SK-N-SH (cell line): ENCODE results near the gene ZNF2. TPM values are rescaled to one million over a fixed set of nuclear protein-coding genes. Genes with fewer than 3 reads are reported as not detected.

Source experiments
- CTCF ChIA-PET: fragments of 300-600, 350-600 bp; formaldehyde crosslinking; extraction: SDS; loops from one replicate; lab custom pipeline; 2021; lab: Yijun Ruan, JAX
- POLR2A ChIA-PET: fragments of 350-600 bp; sonication (Branson Sonifier 250); formaldehyde crosslinking; extraction: SDS; loops from one replicate; lab custom pipeline; 2020; ENCODE audit warnings: antibody characterized with exemption, inconsistent platforms; lab: Yijun Ruan, JAX
- DNase-seq: peaks from one replicate; pipeline ENCODE4 v3.0.0; 2012
- H2AFZ ChIP-seq: fragments of 200-600 bp; sonication (generic); 2 replicates; pipeline ENCODE4 v1.8.1; 2016; ENCODE audit warnings: antibody characterized with exemption, mild to moderate bottlenecking, low read depth
- H3F3A ChIP-seq: fragments of 200-600 bp; sonication (generic); replicated peaks from 2 replicates; pipeline ENCODE3; 2016; ENCODE audit warnings: antibody characterized with exemption, mild to moderate bottlenecking; ENCODE audit not compliant: insufficient read depth
- H3K27ac ChIP-seq, 2 experiments: fragments of 200-500 bp in 1 of 2; fragments of 200-600 bp in 1 of 2; sonication (Bioruptor generic) in 1 of 2; sonication (generic), shearing (Covaris generic) in 1 of 2; 2 replicates each; pipeline versions ENCODE4 v1.5.1 to v1.6.1; 2014 to 2016; ENCODE audit warnings: low read depth in 2 of 2, inconsistent platforms in 1 of 2, low read length in 1 of 2, mild to moderate bottlenecking in 1 of 2, mixed read lengths in 1 of 2
- H3K27me3 ChIP-seq: fragments of 200-600 bp; sonication (generic), shearing (Covaris generic); 2 replicates; pipeline ENCODE4 v1.6.1; 2016; ENCODE audit warnings: mixed run types; ENCODE audit not compliant: insufficient read depth
- H3K36me3 ChIP-seq, 2 experiments: fragments of 200-500 bp in 1 of 2; fragments of 200-600 bp in 1 of 2; sonication (Bioruptor generic) in 1 of 2; sonication (generic) in 1 of 2; replicated peaks in 1 of 2; 2 replicates each; pipeline versions ENCODE3 to v1.5.1; 2014 to 2016; ENCODE audit warnings: low read length in 1 of 2, mild to moderate bottlenecking in 1 of 2; ENCODE audit not compliant: insufficient read depth in 2 of 2, control insufficient read depth in 1 of 2
- H3K4me1 ChIP-seq, 2 experiments: fragments of 200-500 bp in 1 of 2; fragments of 200-600 bp in 1 of 2; sonication (Bioruptor generic) in 1 of 2; sonication (generic), shearing (Covaris generic) in 1 of 2; 2 replicates each; pipeline versions ENCODE4 v1.5.1 to v1.6.1; 2014 to 2016; ENCODE audit warnings: low read depth in 1 of 2, low read length in 1 of 2, mixed run types in 1 of 2; ENCODE audit not compliant: insufficient read depth in 2 of 2, control insufficient read depth in 1 of 2
- H3K4me2 ChIP-seq: fragments of 200-600 bp; sonication (generic), shearing (Covaris generic); 2 replicates; pipeline ENCODE4 v1.6.1; 2017; ENCODE audit warnings: mixed run types
- H3K4me3 ChIP-seq, 2 experiments: fragments of 200-500 bp in 1 of 2; fragments of 200-600 bp in 1 of 2; sonication (Bioruptor generic) in 1 of 2; sonication (generic), shearing (Covaris generic) in 1 of 2; 2 replicates each; pipeline versions ENCODE4 v1.5.1 to v1.8.1; 2014 to 2016; ENCODE audit warnings: low read depth in 2 of 2, inconsistent platforms in 1 of 2, low read length in 1 of 2, mild to moderate bottlenecking in 1 of 2, mixed read lengths in 1 of 2, moderate library complexity in 1 of 2
- H3K79me2 ChIP-seq: fragments of 200-600 bp; sonication (generic); 2 replicates; pipeline ENCODE4 v1.8.1; 2017; ENCODE audit warnings: mild to moderate bottlenecking; ENCODE audit not compliant: insufficient read depth
- H3K9ac ChIP-seq: fragments of 200-600 bp; sonication (generic); 2 replicates; pipeline ENCODE4 v1.6.1; 2017; ENCODE audit warnings: mixed run types
- H3K9me2 ChIP-seq: fragments of 200-600 bp; sonication (generic); 2 replicates; pipeline ENCODE4 v1.6.1; 2017; ENCODE audit warnings: mixed run types
- H3K9me3 ChIP-seq: fragments of 200-600 bp; sonication (generic); 2 replicates; pipeline ENCODE4 v1.6.1; 2017; ENCODE audit warnings: mixed run types, mild to moderate bottlenecking, moderate library complexity
- H4K20me1 ChIP-seq: fragments of 200-600 bp; sonication (generic); 2 replicates; pipeline ENCODE4 v1.6.1; 2017; ENCODE audit warnings: mild to moderate bottlenecking, mixed run types; ENCODE audit not compliant: insufficient read depth
- ELF1 ChIP-seq: IDR thresholded peaks from 2 replicates; pipeline ENCODE4 v1.4.0; 2012
- FOSL2 ChIP-seq: IDR thresholded peaks from 2 replicates; pipeline ENCODE4 v1.4.0; 2012; ENCODE audit warnings: low read depth, mild to moderate bottlenecking, moderate library complexity, borderline replicate concordance
- FOXJ3 ChIP-seq: sonication (generic); formaldehyde crosslinking; IDR thresholded peaks from 2 replicates; pipeline ENCODE4 v1.5.1; 2020; ENCODE audit warnings: mild to moderate bottlenecking, missing genetic modification reagents
- GABPA ChIP-seq: IDR thresholded peaks from 2 replicates; pipeline ENCODE4 v1.4.0; 2012; ENCODE audit warnings: low read depth, mild to moderate bottlenecking
- GATA2 ChIP-seq: sonication (generic); formaldehyde crosslinking; IDR thresholded peaks from 2 replicates; pipeline ENCODE4 v1.5.0; 2020; ENCODE audit warnings: mild to moderate bottlenecking, missing genetic modification reagents
- IRF3 ChIP-seq: fragments of 150-350 bp; IDR thresholded peaks from 2 replicates; pipeline ENCODE4 v1.6.1; 2016; ENCODE audit warnings: mild to moderate bottlenecking, low read depth, low read length
- MAX ChIP-seq: IDR thresholded peaks from 2 replicates; pipeline ENCODE4 v1.4.0; 2012; ENCODE audit warnings: low read depth
- NFIC ChIP-seq: IDR thresholded peaks from 2 replicates; pipeline ENCODE4 v1.4.0; 2012; ENCODE audit warnings: borderline replicate concordance
- POLR2AphosphoS5 ChIP-seq: IDR thresholded peaks from 2 replicates; pipeline ENCODE4 v1.6.1; 2012; ENCODE audit warnings: low read depth, low read length
- RCOR1 ChIP-seq: fragments of 150-350 bp; IDR thresholded peaks from 2 replicates; pipeline ENCODE4 v1.6.1; 2017; ENCODE audit warnings: antibody characterized with exemption, low read length
- RXRA ChIP-seq: IDR thresholded peaks from 2 replicates; pipeline ENCODE4 v1.4.0; 2012; ENCODE audit warnings: low read depth, mild to moderate bottlenecking, borderline replicate concordance
- SIN3A ChIP-seq: IDR thresholded peaks from 2 replicates; pipeline ENCODE4 v1.6.1; 2012; ENCODE audit warnings: low read depth, mild to moderate bottlenecking, low read length, moderate library complexity, borderline replicate concordance
- TAF1 ChIP-seq: IDR thresholded peaks from 2 replicates; pipeline ENCODE4 v1.6.1; 2012; ENCODE audit warnings: low read depth, mild to moderate bottlenecking, low read length, moderate library complexity, borderline replicate concordance
- TCF12 ChIP-seq: IDR thresholded peaks from 2 replicates; pipeline ENCODE4 v1.4.0; 2012
- USF1 ChIP-seq: IDR thresholded peaks from 2 replicates; pipeline ENCODE4 v1.4.0; 2012; ENCODE audit warnings: low read depth, borderline replicate concordance
- YY1 ChIP-seq: IDR thresholded peaks from 2 replicates; pipeline ENCODE4 v1.4.0; 2012; ENCODE audit warnings: low read depth, mild to moderate bottlenecking
- ZBTB33 ChIP-seq: IDR thresholded peaks from 2 replicates; pipeline ENCODE4 v1.4.0; 2012; ENCODE audit warnings: low read depth, borderline replicate concordance
- WGBS: methylation state at CpG from one replicate; pipeline ENCODE4 v1.1.6; 2017; ENCODE audit warnings: low lambda C conversion rate; 5-methylcytosine and 5-hydroxymethylcytosine counted together
- polyA plus RNA-seq, 3 experiments: library from polyadenylated mRNA; depleted of rRNA; stranded (reverse); fragments of >200 nt; gene quantifications; 2 replicates each; pipeline ENCODE4 v1.2.3, GENCODE V29; 2012

ZNF2 gene
- polyA plus RNA-seq, 1 of the 3 experiments (the other 2 are of a cell fraction) = 1.6 TPM

- H4K20me1 ChIP-seq = no peaks in the 10 kb centered on the region
- peaks cover 4 to 7% of the 10 kb centered on the region in 2 experiments for H3K36me3 ChIP-seq
- H3K27ac ChIP-seq = no peak overlapping the region
- peaks cover 7% of the 10 kb centered on the region for H3F3A ChIP-seq
- no peaks in the 10 kb centered on the region for H3K9me2 ChIP-seq
- no peaks in the 10 kb centered on the region; a peak in 1 of 4 replicates for H3K4me1 ChIP-seq
- no peak overlapping the region for H3K4me2 ChIP-seq
- WGBS = 14% methylated on average over 2 of the region's 2 CpGs
- H3K27me3 ChIP-seq = no peaks in the 10 kb centered on the region; the same call in 1 of the 2 replicates
- TF ChIP-seq USF1 (no peak), TCF12 (no peak), IRF3 (no peak), RXRA (no peak), SIN3A (no peak), RCOR1 (no peak), ZBTB33 (no peak), MAX (no peak), YY1 (no peak), TAF1 (no peak), ELF1 (no peak), FOSL2 (no peak), POLR2AphosphoS5 (no peak), FOXJ3 (CRISPR knock-in tag) (no peak), GABPA (no peak), GATA2 (CRISPR knock-in tag) (no peak), NFIC (no peak)
- H3K4me3 ChIP-seq = no peak overlapping the region
- no peak for DNase-seq
- no peak overlapping the region for H3K9ac ChIP-seq
- H2AFZ ChIP-seq = no peak overlapping the region
- H3K79me2 ChIP-seq = no peaks in the 10 kb centered on the region
- ChIA-PET CTCF (interaction anchor here (1.0 kb wide), 1 partner anchor 27 kb away, joined by 3 read pairs; no protein-coding TSS in a partner anchor), POLR2A (no interaction called here)
- H3K9me3 ChIP-seq = no peaks in the 10 kb centered on the region
Observed at GRCh38 chr2:95204396-95204795, 38.8 kb downstream of the ZNF2 start.
